Urinary bladder (tissue), 4 donors: ENCODE measurements around the gene GAL3ST1. TPM values are rescaled to one million over a fixed set of nuclear protein-coding genes. Genes with fewer than 3 reads are reported as not detected.
A peak's percentile ranks its signal among the peaks of the same experiment; 100 is the strongest.
"Not testable (repeated sequence)": the region's sequence is repeated elsewhere in the genome, so short reads cannot be mapped to it uniquely, and the experiment has no call there.

Source experiments
- DNase-seq: peaks from one replicate; pipeline ENCODE4 v3.0.0-alpha.2; 2015; ENCODE audit errors: extremely low spot score
- H3K27ac ChIP-seq: one replicate; pipeline ENCODE4 v1.5.1; 2013; ENCODE audit warnings: low read depth, mild to moderate bottlenecking, moderate library complexity
- H3K36me3 ChIP-seq: one replicate; pipeline ENCODE4 v1.6.1; 2013; ENCODE audit warnings: mild to moderate bottlenecking, moderate library complexity; ENCODE audit not compliant: insufficient read depth
- H3K4me1 ChIP-seq: one replicate; pipeline ENCODE4 v1.6.1; 2013; ENCODE audit warnings: mild to moderate bottlenecking, moderate library complexity; ENCODE audit not compliant: insufficient read depth
- H3K4me3 ChIP-seq: one replicate; pipeline ENCODE4 v1.5.1; 2013; ENCODE audit warnings: low read depth, low read length
- WGBS: extraction: QIAGEN DNeasy Blood & Tissue Kit; methylation state at CpG from one replicate; pipeline ENCODE4 v1.1.7; 2013; 5-methylcytosine and 5-hydroxymethylcytosine counted together
- polyA plus RNA-seq: library from polyadenylated mRNA; stranded (reverse); fragments of 200-250 nt; gene quantifications from one replicate; pipeline ENCODE4 v1.2.3, GENCODE V29; 2013
- total RNA-seq: library from RNA; depleted of rRNA; stranded (reverse); fragments of >200 nt; gene quantifications from one replicate; pipeline ENCODE4 v1.2.3, GENCODE V29; 2014
- donor health status: healthy with polysubstance abuse.
- donor health status: healthy.

The GAL3ST1 gene
- total and polyA plus RNA-seq, 2 donors = 0.63 to 2.7 TPM

- DNase-seq = peak; percentile 29
- 1% methylated on average over 24 of the region's 24 CpGs for WGBS
- H3K27ac ChIP-seq = peak within 1 kb of the TSS; percentile 30
- H3K4me1 ChIP-seq = no peaks in the 10 kb centered on the region
- H3K36me3 ChIP-seq = no peaks in the 10 kb centered on the region
- peak within 1 kb of the TSS; percentile 32 for H3K4me3 ChIP-seq
Observed at GRCh38 chr22:30606455-30607299, 32.2 kb upstream of the GAL3ST1 start, which contains the start of gene TCN2. TCN2 (plus strand) TSS chr22:30607174; CDS start chr22:30607332, 158 bp downstream.

- no peaks in the 10 kb centered on the region for H3K36me3 ChIP-seq
- WGBS = 32% methylated on average over 9 of the region's 9 CpGs
- DNase-seq = no peak
- H3K4me3 ChIP-seq = no peak overlapping the region
- no peak overlapping the region for H3K27ac ChIP-seq
- no peaks in the 10 kb centered on the region for H3K4me1 ChIP-seq
Observed at GRCh38 chr22:30605449-30606110, 31.1 kb upstream of the GAL3ST1 start.

- Histone ChIP-seq H3K4me3 (no peak overlapping the region), H3K4me1 (no peaks in the 10 kb centered on the region), H3K27ac (no peak overlapping the region), H3K36me3 (no peaks in the 10 kb centered on the region)
- no peak for DNase-seq
- WGBS = 89% methylated on average over 2 of the region's 2 CpGs
Observed at GRCh38 chr22:30604723-30605122, 30.3 kb upstream of the GAL3ST1 start.

- DNase-seq = no peak
- Histone ChIP-seq H3K27ac (no peak overlapping the region), H3K4me1 (no peaks in the 10 kb centered on the region), H3K4me3 (no peak overlapping the region), H3K36me3 (no peaks in the 10 kb centered on the region)
- whole genome bisulfite sequencing = 66% methylated on average over 3 of the region's 3 CpGs
Observed at GRCh38 chr22:30603801-30604200, 29.3 kb upstream of the GAL3ST1 start.

- H3K4me3 ChIP-seq = no peak overlapping the region
- no peak overlapping the region for H3K27ac ChIP-seq
- 59% methylated on average over 3 of the region's 3 CpGs for WGBS
- no peak for DNase-seq
- H3K4me1 ChIP-seq = no peaks in the 10 kb centered on the region
- H3K36me3 ChIP-seq = no peaks in the 10 kb centered on the region
Observed at GRCh38 chr22:30602049-30602448, 27.6 kb upstream of the GAL3ST1 start.

GRCh38 chr22:30601464-30601863 lies 27.0 kb upstream of the GAL3ST1 start:
- Histone ChIP-seq H3K27ac (no peak overlapping the region), H3K4me3 (no peak overlapping the region), H3K36me3 (no peaks in the 10 kb centered on the region), H3K4me1 (no peaks in the 10 kb centered on the region)
- 79% methylated on average over 5 of the region's 5 CpGs for WGBS
- no peak for DNase-seq

- Histone ChIP-seq H3K4me1 (no peaks in the 10 kb centered on the region), H3K36me3 (no peaks in the 10 kb centered on the region), H3K4me3 (no peak overlapping the region), H3K27ac (no peak overlapping the region)
- WGBS = 50% methylated on average over 3 of the region's 3 CpGs
- no peak for DNase-seq
Observed at GRCh38 chr22:30600921-30601320, 26.5 kb upstream of the GAL3ST1 start.

- Histone ChIP-seq H3K36me3 (no peaks in the 10 kb centered on the region), H3K27ac (no peak overlapping the region), H3K4me3 (no peak overlapping the region), H3K4me1 (no peaks in the 10 kb centered on the region)
- no peak for DNase-seq
- WGBS = 68% methylated on average over 3 of the region's 3 CpGs
Observed at GRCh38 chr22:30598986-30599385, 24.5 kb upstream of the GAL3ST1 start.

- Histone ChIP-seq H3K4me1 (no peaks in the 10 kb centered on the region), H3K4me3 (no peak overlapping the region), H3K36me3 (no peaks in the 10 kb centered on the region), H3K27ac (no peak overlapping the region)
- DNase-seq = no peak
- WGBS = 91% methylated on average over 29 of the region's 29 CpGs
Observed at GRCh38 chr22:30596886-30597285, 22.4 kb upstream of the GAL3ST1 start.

- DNase-seq = no peak
- 55% methylated on average over 2 of the region's 2 CpGs for WGBS
- Histone ChIP-seq H3K4me1 (no peaks in the 10 kb centered on the region), H3K4me3 (no peak overlapping the region), H3K27ac (no peak overlapping the region), H3K36me3 (no peaks in the 10 kb centered on the region)
Observed at GRCh38 chr22:30596199-30596598, 21.7 kb upstream of the GAL3ST1 start.

GRCh38 chr22:30592360-30592713 lies 17.9 kb upstream of the GAL3ST1 start:
- 30% methylated on average over 18 of the region's 18 CpGs for WGBS
- H3K27ac ChIP-seq = not testable (repeated sequence)

GRCh38 chr22:30591588-30592359 lies 17.3 kb upstream of the GAL3ST1 start, which contains the start of gene PES1:
PES1 (minus strand) TSS chr22:30591910; CDS start chr22:30591833, 77 bp downstream.
- Histone ChIP-seq H3K27ac (peak within 1 kb of the TSS; percentile 73), H3K4me3 (peak within 1 kb of the TSS; percentile 86), H3K36me3 (peaks cover 8% of the 10 kb centered on the region), H3K4me1 (no peaks in the 10 kb centered on the region)
- WGBS = under 1% methylated on average over 49 of the region's 49 CpGs
- peak; percentile 96 for DNase-seq

More at GRCh38 chr22:30592360-30592713, 17.9 kb upstream of the GAL3ST1 start:
- peak overlapping the region; percentile 24 for H3K4me3 ChIP-seq
- not testable (repeated sequence) for DNase-seq, H3K36me3 ChIP-seq, H3K4me1 ChIP-seq

- no peaks in the 10 kb centered on the region for H3K4me1 ChIP-seq
- DNase-seq = no peak
- H3K4me3 ChIP-seq = peak overlapping the region; percentile 86
- WGBS = 2% methylated on average over 14 of the region's 14 CpGs
- H3K27ac ChIP-seq = no peak overlapping the region
- peaks cover 10% of the 10 kb centered on the region for H3K36me3 ChIP-seq
Observed at GRCh38 chr22:30591191-30591587, 16.7 kb upstream of the GAL3ST1 start.
